K562 (cell line): ENCODE results near the gene POR. TPM values are rescaled to one million over a fixed set of nuclear protein-coding genes. Genes with fewer than 3 reads are reported as not detected.

Experiments used
- ATAC-seq: fragments of 200-7000 bp; cut with Tn5 transposase; 3 replicates; pipeline ENCODE4 v1.9.1; 2020; ENCODE audit warnings: moderate library complexity
- BruUV-seq: library from RNA; stranded (reverse); fragments of 400-500 nt; replicated peaks from 2 replicates; lab custom pipeline; 2021; lab: Mats Ljungman, UMichigan
- CTCF ChIA-PET: fragments of 300-600 bp; formaldehyde crosslinking; extraction: SDS; loops from one replicate; lab custom pipeline; 2021; ENCODE audit warnings: low intra/inter-chr PET ratio; lab: Yijun Ruan, JAX
- POLR2A ChIA-PET: fragments of 300-600, 350-650 bp; sonication (Branson Sonifier 250); formaldehyde crosslinking; extraction: SDS; loops from one replicate; lab custom pipeline; 2021; ENCODE audit warnings: antibody characterized with exemption, inconsistent platforms; lab: Yijun Ruan, JAX
- DNase-seq, 4 experiments: peaks; one replicate each; pipeline versions ENCODE4 v3.0.0 to v3.0.0-alpha.2; 2011 to 2018; ENCODE audit warnings: low spot score in 3 of 4, mixed read lengths in 3 of 4; ENCODE audit errors: extremely low read depth in 1 of 4
- FAIRE-seq: peaks from 2 replicates; lab custom pipeline; 2011; peaks lifted over from hg19 to GRCh38; lab: Jason Lieb, UNC
- H2AFZ ChIP-seq: 2 replicates; pipeline ENCODE4 v1.6.0; 2011; ENCODE audit warnings: low read depth, low read length, control low read depth, inconsistent platforms
- H3K27ac ChIP-seq: fragments of 200-600 bp; 3 replicates; pipeline ENCODE4 v1.8.0; 2011; ENCODE audit warnings: low read depth, mild to moderate bottlenecking, control low read depth, inconsistent platforms, low read length, moderate library complexity, mixed read lengths; ENCODE audit errors: extremely low read depth
- H3K27me3 ChIP-seq, 2 experiments: fragments of 300-600 bp in 1 of 2; 2 replicates in 1 of 2; 3 replicates in 1 of 2; pipeline versions ENCODE4 v1.6.0 to v1.8.0; 2011; ENCODE audit warnings: inconsistent platforms in 2 of 2, low read length in 2 of 2, mild to moderate bottlenecking in 1 of 2, mixed read lengths in 1 of 2, moderate library complexity in 1 of 2; ENCODE audit not compliant: control insufficient read depth in 2 of 2, insufficient read depth in 2 of 2
- H3K36me3 ChIP-seq: fragments of 300-600 bp; 3 replicates; pipeline ENCODE4 v1.8.0; 2011; ENCODE audit warnings: mild to moderate bottlenecking, low read length, inconsistent platforms; ENCODE audit not compliant: control insufficient read depth, insufficient read depth
- H3K4me1 ChIP-seq, 2 experiments: fragments of 200-600 bp in 1 of 2; replicated peaks in 1 of 2; 2 replicates in 1 of 2; 3 replicates in 1 of 2; pipeline versions ENCODE4 v1.5.1 to v1.8.0; 2011; ENCODE audit warnings: inconsistent platforms in 2 of 2, low read length in 2 of 2, mild to moderate bottlenecking in 1 of 2, mixed read lengths in 1 of 2, moderate library complexity in 1 of 2; ENCODE audit not compliant: control insufficient read depth in 2 of 2, insufficient read depth in 2 of 2
- H3K4me2 ChIP-seq: 2 replicates; pipeline ENCODE4 v1.6.1; 2011; ENCODE audit warnings: low read length, control low read depth, inconsistent platforms, mixed read lengths; ENCODE audit not compliant: insufficient read depth
- H3K4me3 ChIP-seq: fragments of 200-600 bp; sonication (generic), shearing (Covaris generic); 2 replicates; pipeline ENCODE4 v1.5.1; 2016; ENCODE audit warnings: control low read depth, inconsistent platforms
- H3K79me2 ChIP-seq: fragments of 200-600 bp; 3 replicates; pipeline ENCODE4 v1.8.0; 2011; ENCODE audit warnings: low read length, inconsistent platforms; ENCODE audit not compliant: control insufficient read depth, insufficient read depth
- H3K9ac ChIP-seq, 2 experiments: 2 replicates each; pipeline versions ENCODE4 v1.6.0 to v1.6.1; 2011; ENCODE audit warnings: low read depth in 2 of 2, low read length in 2 of 2, control low read depth in 1 of 2, inconsistent platforms in 1 of 2, mild to moderate bottlenecking in 1 of 2, mixed read lengths in 1 of 2; ENCODE audit not compliant: insufficient read depth in 1 of 2
- H3K9me1 ChIP-seq: one replicate; pipeline ENCODE4 v1.6.0; 2011; ENCODE audit warnings: inconsistent platforms, mild to moderate bottlenecking, low read length, moderate library complexity; ENCODE audit not compliant: control insufficient read depth, insufficient read depth
- H3K9me3 ChIP-seq: replicated peaks from 2 replicates; pipeline ENCODE4 v1.5.1; 2011; ENCODE audit warnings: low read depth, low read length, inconsistent platforms; ENCODE audit not compliant: control insufficient read depth, insufficient read depth
- H4K20me1 ChIP-seq: replicated peaks from 2 replicates; pipeline ENCODE4 v1.6.1; 2011; ENCODE audit warnings: low read length, inconsistent platforms, mixed read lengths; ENCODE audit not compliant: control insufficient read depth, insufficient read depth
- ADNP ChIP-seq: fragments of 200-800 bp; sonication (Bioruptor generic); IDR thresholded peaks from 2 replicates; pipeline ENCODE4 v1.6.1; 2016; ENCODE audit warnings: missing genetic modification characterization, missing compliant biosample characterization
- BCOR ChIP-seq: fragments of 450-650 bp; IDR thresholded peaks from 2 replicates; pipeline ENCODE4 v1.6.1; 2016
- CEBPB ChIP-seq: fragments of 450-650 bp; IDR thresholded peaks from 2 replicates; pipeline ENCODE4 v1.6.1; 2016; ENCODE audit warnings: missing genetic modification characterization, missing compliant biosample characterization
- CEBPG ChIP-seq, 3 experiments: fragments of 200-800 bp in 1 of 3; sonication (Bioruptor generic) in 1 of 3; sonication (generic) in 1 of 3; formaldehyde crosslinking in 1 of 3; IDR thresholded peaks in 2 of 3; conservative IDR thresholded peaks in 1 of 3; 2 replicates each; pipeline versions ENCODE4 v1.6.1 to v1.8.0; 2016 to 2022; ENCODE audit warnings: missing compliant biosample characterization in 2 of 3, missing genetic modification characterization in 2 of 3, mild to moderate bottlenecking in 1 of 3, missing genetic modification reagents in 1 of 3
- HDAC2 ChIP-seq: fragments of 450-650 bp; IDR thresholded peaks from 2 replicates; pipeline ENCODE4 v1.6.1; 2016; ENCODE audit warnings: mild to moderate bottlenecking
- KDM1A ChIP-seq, 2 experiments: fragments of 450-650 bp; IDR thresholded peaks; 2 replicates each; pipeline ENCODE4 v1.6.1; 2016; ENCODE audit warnings: mild to moderate bottlenecking in 2 of 2
- PHF20 ChIP-seq: fragments of 450-650 bp; IDR thresholded peaks from 2 replicates; pipeline ENCODE4 v1.6.1; 2018; ENCODE audit not compliant: partially characterized antibody
- RBM25 ChIP-seq: fragments of 200-400 bp; formaldehyde crosslinking; IDR thresholded peaks from 2 replicates; pipeline ENCODE4 v1.6.1; 2018; ENCODE audit warnings: low read length, low read depth, moderate library complexity; ENCODE audit not compliant: severe bottlenecking
- SMARCA5 ChIP-seq: fragments of 450-650 bp; IDR thresholded peaks from 2 replicates; pipeline ENCODE4 v1.6.1; 2016
- ZKSCAN1 ChIP-seq: fragments of 150-350 bp; IDR thresholded peaks from 2 replicates; pipeline ENCODE4 v1.6.1; 2016; ENCODE audit warnings: low read depth, low read length
- ZNF121 ChIP-seq: sonication (generic); formaldehyde crosslinking; conservative IDR thresholded peaks from 2 replicates; pipeline ENCODE4 v1.8.0; 2022; ENCODE audit warnings: missing genetic modification reagents
- WGBS: fragments of 100-300 bp; shearing (Covaris generic); methylation state at CpG from one replicate; pipeline ENCODE4 v1.1.6; 2016; ENCODE audit warnings: low coverage, mixed read lengths; ENCODE audit not compliant: insufficient coverage; ENCODE audit errors: missing lambda C conversion rate; 5-methylcytosine and 5-hydroxymethylcytosine counted together
- in situ Hi-C: fragments of 300-500 bp; cut with MboI; formaldehyde crosslinking; loops from 4 replicates; pipeline ENCODE4 v1.15.0; 2018; ENCODE audit warnings: inconsistent platforms, mixed read lengths
- intact Hi-C: fragments of 100-400 bp; cut with micrococcal nuclease; formaldehyde crosslinking; loops from 2 replicates; pipeline ENCODE4 v1.14.2; 2022
- polyA plus RNA-seq, 8 experiments: library from polyadenylated mRNA; depleted of rRNA in 4 of 8; stranded (reverse) in 5 of 8; unstranded in 3 of 8; fragments of >200 nt; fragmentation: Nextera tagmentation in 2 of 8; fragmentation: Illumina TruSeq in 1 of 8; extraction: Ambion mirVana in 2 of 8; extraction: Trizol in 1 of 8; gene quantifications; 2 replicates each; pipeline versions ENCODE4 v1.2.1 to v1.2.3, GENCODE V29; 2011 to 2014; ENCODE audit warnings: inconsistent platforms in 1 of 8, missing spikeins in 1 of 8
- total RNA-seq, 7 experiments: library from RNA; depleted of rRNA in 6 of 7; stranded (reverse); fragments of >200 nt in 6 of 7; fragmentation: Illumina TruSeq in 2 of 7; extraction: Trizol in 2 of 7; gene quantifications; 2 replicates each; pipeline versions ENCODE4 v1.2.1 to v1.2.3, GENCODE V29; 2011 to 2021; ENCODE audit warnings: low replicate concordance in 1 of 7
- TF ChIP-seq, protein P1 (sequence below): fragments of 200-800 bp; sonication (Bioruptor generic); IDR thresholded peaks from 2 replicates; pipeline ENCODE4 v1.6.1; 2017; ENCODE audit warnings: missing genetic modification characterization, missing compliant biosample characterization
- TF ChIP-seq, protein P2 (sequence below): IDR thresholded peaks from 2 replicates; pipeline ENCODE4 v1.6.1; 2011; ENCODE audit not compliant: insufficient read length; ENCODE audit errors: extremely low read depth

POR gene
- total and polyA plus RNA-seq, 9 of the 15 experiments (the other 6 are each of a cell fraction or from before 2014, with no cell fraction given): 4.7 to 142 (median 40.8) TPM

DNA sequence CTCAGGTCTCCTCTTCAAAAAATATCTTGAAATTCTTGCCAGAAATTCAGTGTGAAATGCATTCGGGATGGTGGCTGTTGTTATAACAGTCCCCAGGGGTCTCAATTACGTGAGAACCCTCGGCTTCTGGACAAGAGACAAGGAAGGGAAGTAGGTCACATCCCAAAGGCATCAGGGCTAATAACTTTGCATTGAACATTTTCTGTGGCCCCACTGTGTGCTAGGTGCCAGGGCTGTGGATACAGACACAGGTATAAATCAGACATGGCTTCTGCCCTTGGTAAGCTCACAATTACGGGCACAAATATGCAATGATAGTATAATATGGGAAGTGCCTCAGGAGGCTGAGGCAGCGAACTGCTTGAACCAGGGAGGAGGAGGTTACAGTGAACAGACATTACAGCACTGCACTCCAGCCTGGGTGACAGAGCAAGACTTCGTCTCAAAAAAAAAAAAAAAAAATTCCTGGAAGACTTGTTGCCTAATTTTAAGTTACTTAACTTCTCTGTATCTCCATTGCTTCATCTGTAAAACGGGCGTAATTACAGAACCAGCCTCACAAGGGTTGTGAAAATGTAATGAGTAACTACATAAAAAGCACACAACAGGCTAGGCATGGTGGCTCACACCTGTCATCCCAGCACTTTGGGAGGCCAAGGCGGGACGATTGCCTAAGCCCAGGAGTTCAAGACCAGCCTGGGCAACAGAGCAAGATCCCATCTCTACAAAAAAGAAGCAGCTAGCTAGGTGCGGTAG, 38.7 kb upstream of the POR start:
- in situ Hi-C loops: no loop called here

More for the DNA sequence above, 38.7 kb upstream of the POR start:
- intact Hi-C loops: no loop called here
- H3K27me3 ChIP-seq: no peaks in the 10 kb centered on the region
- CTCF ChIA-PET: no interaction called here
- H3K9ac ChIP-seq: no peak overlapping the region
- peaks cover 21 to 30% of the 10 kb centered on the region in 2 experiments for H3K4me1 ChIP-seq
- no peak for ATAC-seq
- POLR2A ChIA-PET: interaction anchor here (0.8 to 1.6 kb wide), 3 partner anchors 11 to 144 kb away, joined by 3 to 6 read pairs (median 4); no protein-coding TSS in a partner anchor
- no peak for DNase-seq
- H3K4me2 ChIP-seq: no peak overlapping the region
- H3K4me3 ChIP-seq: no peak overlapping the region
- peaks cover 18% of the 10 kb centered on the region for H3K79me2 ChIP-seq
- 0 out of 2 replicates have a peak overlapping the region, but pooled peaks have one; percentile 42 for H2AFZ ChIP-seq
- TF ChIP-seq, protein P1, sequence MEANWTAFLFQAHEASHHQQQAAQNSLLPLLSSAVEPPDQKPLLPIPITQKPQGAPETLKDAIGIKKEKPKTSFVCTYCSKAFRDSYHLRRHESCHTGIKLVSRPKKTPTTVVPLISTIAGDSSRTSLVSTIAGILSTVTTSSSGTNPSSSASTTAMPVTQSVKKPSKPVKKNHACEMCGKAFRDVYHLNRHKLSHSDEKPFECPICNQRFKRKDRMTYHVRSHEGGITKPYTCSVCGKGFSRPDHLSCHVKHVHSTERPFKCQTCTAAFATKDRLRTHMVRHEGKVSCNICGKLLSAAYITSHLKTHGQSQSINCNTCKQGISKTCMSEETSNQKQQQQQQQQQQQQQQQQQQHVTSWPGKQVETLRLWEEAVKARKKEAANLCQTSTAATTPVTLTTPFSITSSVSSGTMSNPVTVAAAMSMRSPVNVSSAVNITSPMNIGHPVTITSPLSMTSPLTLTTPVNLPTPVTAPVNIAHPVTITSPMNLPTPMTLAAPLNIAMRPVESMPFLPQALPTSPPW (CRISPR knock-in tag): no peak
- TF ChIP-seq PHF20: peak; percentile 7
- peak; percentile 88 for TF ChIP-seq BCOR
- peak; percentile 52; the same call in 1 of the 2 replicates for TF ChIP-seq HDAC2
- peak; percentile 78 for TF ChIP-seq RBM25
- TF ChIP-seq ADNP (tag): no peak
- peak; percentile 86 for TF ChIP-seq CEBPB (tag)
- no peak for TF ChIP-seq CEBPG (CRISPR knock-in tag; IDR thresholded peaks at IDR 0.05)
- peak in 1 of 2 experiments; percentile 59; a peak in 1 of 4 replicates for TF ChIP-seq CEBPG (tag; conservative IDR thresholded peaks at IDR 0.05 in 1 of 2, IDR thresholded peaks at IDR 0.05 in 1 of 2)
- TF ChIP-seq KDM1A (IDR thresholded peaks at IDR 0.05): peak; percentile 66
- TF ChIP-seq, protein P2, sequence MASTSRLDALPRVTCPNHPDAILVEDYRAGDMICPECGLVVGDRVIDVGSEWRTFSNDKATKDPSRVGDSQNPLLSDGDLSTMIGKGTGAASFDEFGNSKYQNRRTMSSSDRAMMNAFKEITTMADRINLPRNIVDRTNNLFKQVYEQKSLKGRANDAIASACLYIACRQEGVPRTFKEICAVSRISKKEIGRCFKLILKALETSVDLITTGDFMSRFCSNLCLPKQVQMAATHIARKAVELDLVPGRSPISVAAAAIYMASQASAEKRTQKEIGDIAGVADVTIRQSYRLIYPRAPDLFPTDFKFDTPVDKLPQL: no peak
- TF ChIP-seq ZKSCAN1: peak; percentile 96
- TF ChIP-seq SMARCA5: 0 out of 2 replicates have a peak, but pooled peaks have one; percentile 39
- peak; percentile 99 for TF ChIP-seq ZNF121 (CRISPR knock-in tag)
- no peaks in the 10 kb centered on the region for H3K9me3 ChIP-seq
- WGBS: 70% methylated on average over 11 of the region's 11 CpGs
- BruUV-seq: no TSS peak
- no peaks in the 10 kb centered on the region for H4K20me1 ChIP-seq
- FAIRE-seq: no peak
- H3K9me1 ChIP-seq: no peaks in the 10 kb centered on the region
- H3K36me3 ChIP-seq: peaks cover 8% of the 10 kb centered on the region; the same call in 2 of the 3 replicates
- no peak overlapping the region for H3K27ac ChIP-seq
